Subcutaneous adipose tissue (tissue), 4 donors: ENCODE data around the gene SORBS1. TPM values are rescaled to one million over a fixed set of nuclear protein-coding genes. Genes with fewer than 3 reads are reported as not detected.

Experiments used
- CTCF ChIP-seq: fragments of 450-650 bp; IDR thresholded peaks from one replicate; pipeline ENCODE4 v1.5.1; 2016; ENCODE audit warnings: low read depth, mild to moderate bottlenecking, control low read depth, antibody characterized with exemption, moderate library complexity
- total RNA-seq, 4 donors: library from RNA; depleted of rRNA; stranded (reverse); fragments of >200 nt; gene quantifications; one replicate each; pipeline ENCODE4 v1.1.0, GENCODE V29; 2016

SORBS1 gene
- total RNA-seq, 4 donors from 2014 or later, result 460 to 715 (median 623) TPM

GRCh38 chr10:95558593-95559320 lies 2.4 kb downstream of the SORBS1 start:
- no peak for TF ChIP-seq CTCF

GRCh38 chr10:95556994-95557767 lies 4.0 kb downstream of the SORBS1 start:
- no peak for TF ChIP-seq CTCF

- no peak for TF ChIP-seq CTCF
These were observed 7.5 kb downstream of the SORBS1 start for GRCh38 chr10:95553674-95554073.

GRCh38 chr10:95552679-95553342 lies 8.4 kb downstream of the SORBS1 start:
- TF ChIP-seq CTCF, result no peak

- TF ChIP-seq CTCF, result no peak
These were observed 11.0 kb downstream of the SORBS1 start for GRCh38 chr10:95550073-95550672.

- TF ChIP-seq CTCF, result no peak
These were observed 13.3 kb downstream of the SORBS1 start for GRCh38 chr10:95547791-95548435.
